GM12891 (cell line): ENCODE measurements around the gene CYBB.

Source experiments
- POLR2A ChIP-seq: IDR thresholded peaks from 2 replicates; pipeline ENCODE4 v1.6.1; 2011; ENCODE audit warnings: low read depth, low read length, control low read depth
- POLR2AphosphoS5 ChIP-seq: IDR thresholded peaks from 2 replicates; pipeline ENCODE4 v1.6.1; 2011; ENCODE audit warnings: low read depth, low read length, control low read depth
- SPI1 ChIP-seq: IDR thresholded peaks from 2 replicates; pipeline ENCODE4 v1.6.1; 2011; ENCODE audit warnings: low read depth, low read length, control low read depth
- TAF1 ChIP-seq: IDR thresholded peaks from 2 replicates; pipeline ENCODE4 v1.6.1; 2011; ENCODE audit warnings: low read depth, low read length, control low read depth

- TF ChIP-seq POLR2AphosphoS5, result no peak
- no peak for TF ChIP-seq POLR2A
- no peak for TF ChIP-seq TAF1
- TF ChIP-seq SPI1, result no peak
Observed at GRCh38 chrX:37759351-37759750, 20.5 kb upstream of the CYBB start.
